Activated gamma-delta T cell (primary cell): ENCODE data around the gene CYP2U1.
"Not testable (repeated sequence)": the region's sequence is repeated elsewhere in the genome, so short reads cannot be mapped to it uniquely, and the experiment has no call there.

Experiments used
- DNase-seq: peaks from one replicate; lab custom pipeline; 2025; lab: John Stamatoyannopoulos, UW

The CYP2U1 gene

DNA sequence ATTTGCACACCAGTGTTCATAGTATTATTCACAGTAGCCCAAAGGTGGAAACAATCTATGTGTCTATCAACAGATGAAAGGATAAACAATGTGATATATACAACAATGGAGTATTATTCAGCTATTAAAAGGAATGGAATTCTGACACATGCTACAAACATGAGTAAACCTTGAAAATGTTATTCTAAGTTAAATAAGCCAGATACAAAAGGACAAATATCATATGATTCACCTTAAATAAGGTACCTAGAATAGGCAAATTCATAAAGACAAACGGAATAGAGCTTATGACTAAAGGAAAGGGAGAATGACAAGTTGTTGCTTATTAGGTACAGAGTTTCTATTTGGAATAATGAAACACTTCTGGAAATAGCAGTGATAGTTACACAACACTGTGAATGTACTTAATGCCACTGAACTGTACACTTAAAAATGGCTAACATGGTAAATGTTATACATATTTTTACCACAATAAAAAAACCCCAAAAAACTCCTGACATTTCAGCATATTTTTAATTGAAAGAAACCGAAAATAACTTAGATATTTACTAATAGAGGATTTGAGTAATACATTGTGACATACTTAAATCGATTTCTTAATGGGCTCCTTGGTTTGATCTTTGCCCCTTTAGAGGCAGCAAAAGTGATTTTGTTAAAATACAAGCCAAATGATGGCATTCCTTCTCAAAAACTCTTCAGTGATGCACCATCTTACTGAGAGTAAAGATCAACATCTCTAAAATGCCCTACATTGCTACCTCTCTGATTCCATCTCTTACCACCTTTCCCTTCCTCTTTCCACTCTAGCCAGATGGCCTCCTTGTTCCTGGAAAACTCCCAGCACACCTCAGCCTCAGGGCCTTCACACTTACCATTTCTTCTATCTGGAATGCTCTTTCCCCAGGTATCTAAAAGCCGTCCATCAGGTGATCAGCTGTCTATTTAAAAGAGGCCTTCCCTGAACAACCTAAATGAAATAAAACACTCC, 8.6 kb upstream of the CYP2U1 start:
- no peak for DNase-seq

DNA sequence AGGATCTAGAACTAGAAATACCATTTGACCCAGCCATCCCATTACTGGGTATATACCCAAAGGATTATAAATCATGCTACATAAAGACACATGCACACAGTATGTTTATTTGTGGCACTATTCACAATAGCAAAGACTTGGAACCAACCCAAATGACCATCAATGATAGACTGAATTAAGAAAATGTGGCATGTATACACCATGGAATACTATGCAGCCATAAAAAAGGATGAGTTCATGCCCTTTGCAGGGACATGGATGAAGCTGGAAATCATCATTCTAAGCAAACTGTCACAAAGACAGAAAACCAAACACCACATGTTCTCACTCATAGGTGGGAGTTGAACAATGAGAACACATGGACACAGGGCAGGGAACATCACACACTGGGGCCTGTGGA, 5.6 kb upstream of the CYP2U1 start:
- DNase-seq = not testable (repeated sequence)

DNA sequence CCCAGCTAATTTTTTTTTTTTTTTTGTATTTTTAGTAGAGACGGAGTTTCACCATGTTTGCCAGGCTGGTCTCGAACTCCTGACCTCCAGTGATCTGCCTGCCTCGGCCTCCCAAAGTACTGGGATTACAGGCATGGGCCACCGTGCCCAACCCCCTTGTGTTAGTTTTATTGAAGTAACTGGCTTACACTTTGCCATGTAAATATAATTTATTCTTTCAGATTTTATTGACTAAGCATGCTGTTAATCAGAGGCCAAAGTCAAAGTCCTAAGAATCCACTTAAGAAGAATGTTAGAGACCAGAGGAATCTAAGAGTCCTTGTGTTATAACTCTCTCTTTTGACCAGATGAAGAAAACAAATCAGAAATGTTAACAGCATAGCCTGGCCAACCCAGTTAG, 4.5 kb upstream of the CYP2U1 start:
- not testable (repeated sequence) for DNase-seq

DNA sequence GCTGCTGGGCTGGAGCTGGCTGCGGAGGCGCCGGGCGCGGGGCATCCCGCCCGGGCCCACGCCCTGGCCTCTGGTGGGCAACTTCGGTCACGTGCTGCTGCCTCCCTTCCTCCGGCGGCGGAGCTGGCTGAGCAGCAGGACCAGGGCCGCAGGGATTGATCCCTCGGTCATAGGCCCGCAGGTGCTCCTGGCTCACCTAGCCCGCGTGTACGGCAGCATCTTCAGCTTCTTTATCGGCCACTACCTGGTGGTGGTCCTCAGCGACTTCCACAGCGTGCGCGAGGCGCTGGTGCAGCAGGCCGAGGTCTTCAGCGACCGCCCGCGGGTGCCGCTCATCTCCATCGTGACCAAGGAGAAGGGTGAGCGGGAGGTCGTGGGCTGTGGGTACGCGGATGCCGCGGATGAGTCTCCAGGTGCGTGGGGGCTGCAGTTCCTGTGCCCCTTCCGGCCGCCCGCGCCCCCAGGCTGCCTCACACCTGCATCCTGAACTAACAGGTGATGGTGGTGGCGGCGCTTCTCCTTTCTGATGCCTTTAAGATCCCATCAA, 499 bp downstream of the CYP2U1 start:
- peak; percentile 24 for DNase-seq

DNA sequence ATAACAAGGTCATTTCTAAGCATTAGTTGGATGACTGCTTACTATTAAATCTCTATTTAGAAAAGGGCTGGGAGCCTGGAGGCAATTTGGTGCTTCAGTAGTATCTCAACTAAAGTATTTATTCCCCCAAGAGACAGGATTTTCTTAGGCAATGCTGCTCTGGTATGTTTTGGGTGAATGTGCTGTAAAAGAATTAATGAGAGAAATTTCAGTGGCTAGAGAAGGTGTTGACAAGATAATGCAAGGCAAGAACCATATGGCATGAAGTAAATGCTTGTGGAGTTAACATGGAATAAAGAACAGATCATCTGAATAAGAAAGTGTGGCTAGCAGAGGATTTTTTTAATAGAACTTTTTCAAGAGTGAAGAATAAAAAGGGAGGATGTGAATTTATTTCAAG, 3.9 kb downstream of the CYP2U1 start:
- DNase-seq = no peak

DNA sequence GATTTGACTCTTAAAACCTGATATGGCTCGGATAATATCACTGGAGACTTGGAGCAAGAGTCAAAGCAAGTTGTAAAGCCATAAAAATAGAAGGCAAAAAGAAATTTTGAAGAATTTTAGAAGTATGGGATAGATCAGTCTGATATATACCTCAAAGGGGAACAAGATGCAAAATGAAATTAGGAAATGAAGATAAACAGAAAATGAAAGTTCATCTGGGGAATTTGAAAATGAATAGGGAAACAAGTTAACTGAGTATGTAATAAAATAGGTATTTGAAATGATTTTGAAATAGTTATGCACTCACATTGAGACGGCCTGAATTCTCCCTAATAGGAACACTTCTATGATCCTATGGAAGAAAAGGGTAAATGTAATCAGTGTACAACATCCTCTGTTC, 5.7 kb downstream of the CYP2U1 start:
- DNase-seq = no peak

DNA sequence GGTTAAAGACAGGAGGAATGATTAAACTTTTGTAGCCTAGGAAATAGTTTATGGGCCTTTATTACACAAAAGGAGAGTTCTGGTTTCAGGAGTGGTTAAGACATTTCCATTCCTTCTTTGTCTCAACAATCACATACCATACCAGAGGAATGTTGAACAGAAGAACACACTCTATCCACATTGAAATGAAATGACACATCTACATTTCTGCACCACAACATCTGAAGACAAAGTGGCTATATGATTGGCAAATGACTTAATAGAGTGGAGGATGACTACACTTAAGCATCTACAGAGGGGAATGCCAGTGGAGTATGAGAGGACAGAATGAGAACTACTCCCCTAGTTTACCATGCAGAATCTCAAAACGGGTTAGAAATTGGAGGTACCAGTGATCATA, 8.0 kb downstream of the CYP2U1 start:
- no peak for DNase-seq

DNA sequence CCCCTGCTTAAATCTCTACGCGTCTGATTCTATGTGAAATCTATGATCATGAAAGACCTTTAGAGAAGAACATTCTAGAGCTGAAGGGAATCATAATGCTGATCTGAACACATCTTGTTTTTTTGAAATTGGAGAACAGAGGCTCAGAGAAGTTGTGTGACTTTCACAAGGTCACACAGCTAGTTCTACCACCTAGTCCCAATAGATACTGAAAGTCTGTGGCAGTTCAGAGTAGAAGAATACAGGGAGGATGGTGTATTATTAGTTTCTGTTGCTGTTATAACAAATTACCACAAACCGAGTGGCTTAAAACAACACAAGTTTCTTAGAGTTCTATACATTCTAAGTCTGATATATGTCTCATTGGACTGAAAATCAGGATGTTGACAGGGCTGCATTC, 14.5 kb downstream of the CYP2U1 start:
- no peak for DNase-seq

DNA sequence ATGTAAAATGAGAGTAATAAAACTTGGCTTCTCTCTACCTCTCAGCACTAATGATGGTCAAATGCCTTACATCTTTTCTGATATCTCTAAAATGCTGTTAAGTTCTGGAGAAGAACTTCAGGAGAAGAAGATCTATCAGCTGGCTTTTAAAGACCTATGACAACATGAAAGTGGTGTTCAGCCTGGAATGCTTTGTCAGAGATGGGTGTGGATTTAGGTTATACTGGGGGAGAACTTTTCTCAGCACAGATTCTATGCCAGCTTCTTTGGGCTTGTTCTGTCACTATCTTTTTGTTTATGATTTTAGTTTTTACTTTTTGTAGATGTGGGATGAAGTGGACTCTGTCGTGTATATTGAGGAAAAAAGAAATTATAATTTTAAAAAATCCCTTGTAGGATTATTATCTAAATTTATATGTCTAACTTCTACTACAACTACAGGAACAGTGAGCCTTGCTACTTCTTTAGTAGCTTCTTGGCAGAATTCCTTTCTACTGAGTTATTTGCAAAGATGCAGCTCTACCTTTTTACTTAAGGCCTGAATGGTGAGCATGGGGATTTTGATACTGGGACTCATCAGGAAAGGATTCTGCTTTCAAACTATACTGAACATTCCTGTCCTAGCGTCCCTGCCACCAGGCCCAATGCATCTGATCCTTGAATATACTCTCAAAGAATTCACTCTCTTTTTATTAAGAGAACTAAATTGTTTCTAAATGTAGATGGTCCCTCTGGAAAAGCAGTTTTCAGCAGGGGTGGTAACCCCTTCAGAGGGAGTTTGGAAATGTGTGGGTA, 19.6 kb downstream of the CYP2U1 start:
- DNase-seq = no peak

DNA sequence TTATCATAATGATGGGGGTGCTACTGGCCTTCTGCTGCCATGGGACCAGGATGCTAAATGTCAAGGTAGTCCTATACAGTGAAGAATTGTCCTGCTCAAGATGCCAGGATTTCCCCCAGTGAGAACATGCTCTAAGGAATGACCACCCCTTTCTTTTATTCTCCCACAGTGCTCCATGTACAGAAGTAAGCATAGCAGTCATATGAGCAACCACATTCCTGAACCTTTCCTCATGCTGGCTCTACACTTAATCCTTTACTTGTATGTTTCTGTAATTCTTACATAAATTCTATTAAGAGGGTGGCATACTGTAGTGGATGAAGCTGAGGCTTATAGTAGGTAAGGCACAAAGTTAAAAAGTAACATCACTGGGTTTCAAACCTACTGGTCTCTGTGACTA, 20.2 kb downstream of the CYP2U1 start:
- no peak for DNase-seq

DNA sequence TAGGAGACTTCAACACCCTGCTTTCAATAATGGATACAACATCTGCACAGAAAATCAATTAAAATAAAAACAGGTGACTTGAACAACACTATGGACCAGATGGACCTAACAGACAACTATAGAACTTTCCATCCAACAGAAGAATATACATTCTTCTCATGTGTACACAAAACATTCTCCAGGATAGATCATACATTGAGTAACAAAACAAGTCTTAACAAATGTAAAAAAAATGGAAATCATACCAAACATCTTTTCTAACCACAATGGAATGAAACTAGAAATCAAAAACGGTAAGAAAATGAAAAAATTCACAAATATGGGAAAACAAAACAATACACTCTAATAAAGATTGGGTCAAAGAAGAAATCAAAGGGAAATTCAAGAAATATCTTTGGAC, 24.7 kb downstream of the CYP2U1 start:
- DNase-seq = no peak

DNA sequence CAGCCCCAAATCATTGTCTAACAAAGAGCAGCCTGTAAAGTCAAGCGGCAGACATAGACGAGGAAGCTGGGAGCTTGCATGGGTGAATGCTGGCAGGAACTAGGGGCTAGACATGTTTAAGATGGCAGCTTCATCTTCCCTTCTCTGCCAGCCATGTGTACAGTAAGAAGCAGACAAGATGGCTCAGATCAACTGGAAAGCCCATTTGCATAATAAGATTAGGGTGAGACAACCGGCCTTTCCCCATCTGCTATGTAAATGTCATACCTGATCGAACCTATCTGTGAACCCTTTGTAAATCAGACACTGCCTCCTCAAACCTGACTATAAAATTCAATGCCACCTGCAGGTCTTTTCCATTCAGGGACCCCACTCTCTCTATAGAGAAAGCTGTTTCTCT, 35.6 kb downstream of the CYP2U1 start:
- no peak for DNase-seq

DNA sequence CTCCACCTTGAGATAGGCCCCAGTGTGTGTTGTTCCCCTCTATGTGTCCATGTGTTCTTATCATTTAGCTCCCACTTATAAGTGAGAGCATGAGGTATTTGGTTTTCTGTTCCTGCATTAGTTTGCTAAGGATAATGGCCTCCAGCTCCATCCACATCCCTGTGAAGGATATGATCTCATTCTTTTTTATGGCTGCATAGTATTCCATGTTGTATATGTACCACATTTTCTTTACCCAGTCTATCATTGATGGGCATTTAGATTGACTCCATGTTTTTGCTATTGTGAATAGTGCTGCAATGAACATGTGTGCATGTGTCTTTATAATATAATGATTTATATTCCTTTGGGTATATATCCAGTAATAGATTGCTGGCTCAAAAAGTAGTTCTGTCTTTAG, 36.2 kb downstream of the CYP2U1 start:
- not testable (repeated sequence) for DNase-seq

DNA sequence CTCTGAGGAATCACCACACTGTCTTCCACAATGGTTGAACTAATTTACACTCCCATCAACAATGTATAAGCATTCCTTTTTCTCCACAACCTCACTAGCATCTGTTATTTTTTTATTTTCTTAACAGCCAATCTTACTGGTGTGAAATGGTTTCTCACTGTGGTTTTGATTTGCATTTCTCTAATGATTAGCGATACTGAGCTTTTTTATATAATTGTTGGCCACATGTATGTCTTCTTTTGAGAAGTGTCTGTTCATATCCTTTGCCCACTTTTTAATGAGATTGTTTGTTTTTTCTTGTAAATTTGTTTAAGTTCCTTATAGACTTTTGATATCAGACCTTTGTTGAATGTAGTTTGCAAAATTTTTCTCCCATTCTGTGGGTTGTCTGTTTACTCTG, 36.6 kb downstream of the CYP2U1 start:
- not testable (repeated sequence) for DNase-seq

DNA sequence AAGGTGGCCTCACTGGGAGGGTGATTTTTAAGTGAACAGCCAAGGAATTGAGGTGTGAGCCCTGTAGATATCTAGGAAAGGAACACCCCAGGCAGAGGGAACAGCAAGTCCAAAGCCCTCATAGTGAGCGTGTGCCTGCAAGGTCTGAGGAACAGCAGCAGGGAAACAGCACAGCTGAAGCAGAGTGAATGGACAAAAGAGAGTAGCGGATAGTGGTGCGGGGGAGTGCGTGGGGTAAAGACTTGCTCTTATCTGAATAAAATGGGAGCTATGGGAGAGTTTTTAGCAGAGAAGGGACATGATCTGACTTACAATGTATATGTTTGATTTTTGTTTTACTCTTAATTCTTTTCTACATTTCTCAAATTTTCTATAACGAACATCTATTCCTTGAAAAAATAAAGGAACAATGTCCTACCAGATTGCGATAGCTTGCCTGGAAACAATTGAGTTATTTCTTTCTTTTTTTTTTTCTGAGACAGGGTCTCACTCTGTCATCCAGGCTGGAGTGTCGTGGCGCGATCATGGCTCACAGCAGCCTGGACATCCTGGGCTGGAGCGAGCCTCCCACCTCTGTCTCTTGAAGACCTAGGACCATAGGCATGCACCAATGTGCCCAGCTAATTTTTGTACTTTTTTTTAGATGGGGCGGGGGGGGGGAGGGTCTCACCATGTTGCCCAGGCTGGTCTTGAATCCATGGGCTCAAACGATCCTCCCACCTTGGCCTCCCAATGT, 38.9 kb downstream of the CYP2U1 start:
- DNase-seq = no peak

DNA sequence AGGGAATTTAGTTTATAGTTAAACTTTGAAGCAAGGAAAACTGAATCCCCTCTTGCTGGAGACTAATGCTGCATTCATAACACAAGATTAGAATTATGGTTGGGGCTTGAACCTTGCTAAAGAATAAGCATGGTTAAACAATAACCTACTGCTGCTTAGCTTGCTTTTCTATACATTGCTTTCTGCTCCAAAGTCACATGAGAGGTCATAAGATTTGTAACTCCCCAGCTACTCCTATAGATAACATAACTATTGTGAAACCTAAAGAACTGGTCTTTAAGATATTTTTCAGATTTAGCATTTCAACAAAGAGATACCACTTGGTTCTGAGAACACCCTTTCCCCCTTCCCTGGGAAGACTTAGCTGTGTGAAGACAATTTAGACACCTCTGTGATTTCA, 41.3 kb downstream of the CYP2U1 start:
- DNase-seq = no peak

DNA sequence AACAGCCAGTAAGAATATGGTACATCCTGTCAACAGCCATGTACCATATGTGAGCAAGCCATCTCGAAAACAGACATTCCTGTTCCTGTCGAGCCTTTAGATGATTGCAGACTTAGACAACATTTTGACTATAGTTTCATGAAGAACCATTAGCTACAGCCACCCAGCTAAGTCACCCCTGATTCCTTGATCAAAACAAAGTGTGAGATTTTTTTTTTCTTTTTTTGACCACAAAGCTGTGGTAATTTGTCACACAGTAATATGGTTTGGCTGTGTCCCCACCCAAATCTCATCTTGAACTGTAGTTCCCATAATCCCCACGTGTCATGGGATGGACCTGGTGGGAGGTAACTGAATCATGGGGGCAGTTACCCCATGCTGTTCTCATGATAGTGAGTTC, 43.2 kb downstream of the CYP2U1 start:
- no peak for DNase-seq

DNA sequence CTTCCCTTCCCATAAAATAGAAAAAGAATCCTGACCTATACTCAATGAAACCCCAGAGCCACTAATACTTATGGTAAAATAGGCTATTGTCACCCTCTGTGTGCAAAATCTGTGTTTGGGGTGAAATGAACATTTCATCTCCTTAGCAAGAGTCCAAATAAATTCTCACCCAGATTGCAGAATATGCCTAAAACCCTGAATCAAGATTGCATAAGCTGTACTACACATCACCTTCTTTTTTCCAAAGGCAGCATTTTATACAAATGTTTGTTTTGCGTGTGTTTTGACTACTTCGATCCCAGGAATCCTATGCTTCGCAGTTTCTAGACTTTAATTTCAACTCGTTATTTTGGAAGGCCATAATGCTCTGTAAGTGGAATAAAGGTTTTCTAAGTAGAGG, 46.1 kb downstream of the CYP2U1 start:
- no peak for DNase-seq

DNA sequence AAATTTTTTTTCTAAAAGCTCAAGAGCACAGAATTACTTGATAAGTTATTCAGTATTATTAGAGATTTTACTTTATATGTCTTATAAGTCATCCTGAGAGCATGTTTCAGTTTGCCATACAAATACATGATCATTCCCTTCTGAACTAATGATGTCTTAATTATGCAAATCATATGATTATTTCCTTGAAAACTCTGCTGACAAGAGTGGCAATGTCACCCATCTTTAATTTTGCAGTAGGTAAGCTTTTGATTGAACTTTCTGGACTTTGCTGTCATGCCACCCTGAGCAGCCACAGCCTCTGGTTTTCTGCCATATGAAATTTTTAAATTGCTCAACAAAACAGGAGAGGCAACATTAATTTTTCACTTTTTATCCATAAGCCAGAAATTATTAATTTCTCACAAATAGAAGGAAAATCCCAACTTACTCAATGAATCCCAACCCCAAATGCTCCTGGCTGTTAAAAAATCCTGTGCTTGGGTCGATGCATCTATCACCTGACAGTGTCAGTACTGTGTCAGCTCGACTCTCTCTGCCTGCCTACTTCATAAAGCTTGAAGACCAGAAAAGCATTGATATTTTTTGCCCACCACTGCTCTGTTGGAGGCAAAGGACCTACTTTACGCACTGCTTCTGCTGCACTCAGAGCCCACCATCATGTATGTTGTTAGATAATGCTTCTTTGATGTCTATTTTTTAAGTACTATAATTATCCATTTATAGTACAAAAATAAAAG, 46.8 kb downstream of the CYP2U1 start:
- DNase-seq = no peak

DNA sequence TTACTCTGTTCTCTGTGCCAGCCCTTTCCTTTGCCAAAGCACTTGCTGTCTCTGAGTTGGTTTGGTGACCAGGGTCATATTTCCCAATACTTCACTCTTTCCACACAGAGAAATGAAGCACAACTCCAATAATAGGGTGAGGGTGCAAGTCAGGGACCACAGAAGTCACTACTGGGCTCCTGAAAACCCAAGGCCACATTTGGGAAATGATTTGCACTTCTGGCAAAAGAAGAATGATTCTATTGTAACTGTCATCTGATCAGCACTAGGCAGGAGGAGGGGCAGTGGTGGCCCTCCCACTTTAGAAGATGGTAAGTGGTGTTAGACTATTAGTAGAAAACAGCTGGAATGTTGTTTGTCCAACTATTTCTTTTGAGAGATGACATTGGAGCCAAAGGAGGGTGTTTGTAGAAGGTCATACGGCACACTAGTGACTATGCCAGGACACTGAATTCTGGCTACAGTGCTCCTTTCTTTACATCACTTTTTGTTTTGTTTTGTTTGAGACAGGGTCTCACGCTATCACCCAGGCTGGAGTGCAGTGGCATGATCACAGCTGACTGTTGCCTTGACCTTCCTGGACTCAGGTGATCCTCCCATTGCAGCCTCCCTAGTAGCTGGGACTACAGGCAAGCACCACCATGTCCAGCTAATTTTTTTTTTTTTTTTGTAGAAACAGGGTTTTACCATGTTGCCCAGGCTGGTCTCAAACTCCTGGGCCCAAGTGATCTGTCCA, 47.5 kb downstream of the CYP2U1 start:
- no peak for DNase-seq
